Measurements from ENCODE around the gene SOX18. TPM values are rescaled to one million over a fixed set of nuclear protein-coding genes. Genes with fewer than 3 reads are reported as not detected.

Gene SOX18
- total RNA-seq, 2 donors from 2014 or later: 8.9 to 9.1 TPM

- DNase-seq: no peak
Observed at GRCh38 chr20:64045346-64046011, 4.0 kb downstream of the SOX18 start.

DNA sequence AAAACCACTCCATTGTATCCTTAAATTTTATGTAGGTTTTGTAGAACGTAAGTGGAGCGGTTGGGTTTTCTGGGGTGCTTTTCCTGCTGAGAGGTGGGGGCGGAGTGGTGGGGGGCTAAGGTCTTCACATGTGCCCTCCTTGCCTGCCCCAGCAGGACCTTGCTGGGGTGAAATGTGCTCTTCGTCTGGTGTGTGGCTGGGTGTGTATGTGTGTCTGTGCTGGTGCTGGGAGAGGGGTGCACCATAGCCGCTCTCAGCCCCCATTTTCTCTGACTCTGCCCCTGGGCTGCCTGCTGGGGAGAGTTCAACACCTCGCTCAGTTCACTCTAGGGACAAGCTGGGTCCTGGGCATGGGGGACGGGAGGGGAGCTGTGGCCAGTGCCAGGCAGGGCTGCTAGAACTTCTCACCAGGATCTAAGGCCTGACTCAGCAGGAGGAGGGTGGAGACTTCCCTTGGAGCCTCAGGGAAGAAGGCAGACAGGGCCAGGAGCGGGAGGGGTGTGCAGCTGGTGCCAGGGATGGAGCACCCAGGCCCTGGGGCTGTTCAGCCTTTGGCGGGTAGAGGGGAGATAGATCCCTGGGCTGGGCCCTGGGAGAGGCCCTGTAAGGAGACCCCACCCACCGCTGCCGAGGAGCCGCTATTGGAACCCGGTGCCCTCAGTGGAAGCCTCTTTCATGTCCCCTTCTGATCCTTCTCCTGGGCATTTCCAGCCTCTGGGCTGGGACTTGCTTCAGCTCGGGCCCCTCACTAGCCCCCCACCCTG lies 4.8 kb downstream of the SOX18 start:
- DNase-seq: no peak
- ATAC-seq: peak; percentile 18
- intact Hi-C loops (cut with DNase I, micrococcal nuclease): no loop called here

More at GRCh38 chr20:64045346-64046011, 4.0 kb downstream of the SOX18 start:
- ATAC-seq: no peak
- intact Hi-C loops (cut with DNase I, micrococcal nuclease): no loop called here

DNA sequence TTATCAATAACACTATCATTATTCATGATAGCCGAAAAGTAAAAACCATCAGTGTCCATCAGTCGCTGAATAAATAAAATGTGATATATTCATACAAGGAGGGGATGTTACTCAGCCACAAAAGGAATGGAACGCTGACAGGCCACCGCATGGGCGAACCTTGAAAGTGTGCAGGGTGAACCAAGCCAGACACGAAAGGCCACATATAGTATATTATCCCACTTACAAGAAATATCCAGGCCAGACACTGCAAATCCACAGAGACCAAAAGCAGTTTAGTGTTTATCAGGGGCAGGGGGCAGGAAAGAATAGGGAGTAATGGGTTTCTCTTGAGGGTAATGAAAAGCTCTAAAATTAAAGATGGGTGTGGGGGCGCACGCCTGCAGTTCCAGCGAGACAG lies 5.7 kb downstream of the SOX18 start:
- intact Hi-C loops (cut with DNase I, micrococcal nuclease): no loop called here
- no peak for DNase-seq
- ATAC-seq: no peak

DNA sequence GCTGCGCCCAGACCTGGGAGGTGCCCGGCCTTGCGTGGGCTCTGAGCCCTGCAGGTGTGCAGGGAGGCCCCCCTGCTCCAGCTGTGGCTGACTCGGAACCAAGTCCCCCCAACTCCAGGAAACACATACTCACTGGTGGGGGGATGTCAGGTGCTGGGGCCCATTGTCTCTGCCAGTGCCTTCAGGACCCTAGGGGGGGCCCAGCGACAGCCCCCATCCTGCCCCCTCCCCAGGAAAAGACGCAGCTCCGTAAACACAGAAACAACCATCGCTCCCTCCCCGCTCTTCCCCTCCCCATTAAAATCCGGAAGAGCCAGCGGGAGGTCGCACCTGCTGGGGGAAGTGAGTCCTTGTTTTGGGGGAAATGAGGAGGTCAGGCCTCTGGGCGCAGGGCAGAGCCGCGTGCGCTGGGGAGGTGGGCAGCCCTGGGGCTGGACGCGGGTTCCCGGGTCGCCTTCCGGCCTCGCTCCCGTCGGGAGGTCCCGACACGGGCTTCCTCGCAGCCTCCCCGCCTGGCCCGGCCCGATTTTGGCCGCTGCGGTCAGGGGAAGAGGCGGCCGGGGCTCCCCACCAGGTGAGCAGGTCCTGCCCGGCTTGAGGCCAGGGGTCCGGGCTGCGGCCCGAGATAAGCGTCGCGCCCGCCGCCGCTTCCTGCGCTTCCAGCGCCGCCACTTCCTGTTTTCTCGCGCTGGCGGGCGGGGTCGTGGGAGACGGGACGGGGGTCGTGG lies 7.2 kb downstream of the SOX18 start:
- ATAC-seq (no peak), DNase-seq (no peak)
- intact Hi-C loops (cut with DNase I, micrococcal nuclease): no loop called here

GRCh38 chr20:64041781-64042053 lies 7.7 kb downstream of the SOX18 start:
- intact Hi-C loops (cut with DNase I, micrococcal nuclease): no loop called here
- no peak for ATAC-seq
- no peak for DNase-seq

DNA sequence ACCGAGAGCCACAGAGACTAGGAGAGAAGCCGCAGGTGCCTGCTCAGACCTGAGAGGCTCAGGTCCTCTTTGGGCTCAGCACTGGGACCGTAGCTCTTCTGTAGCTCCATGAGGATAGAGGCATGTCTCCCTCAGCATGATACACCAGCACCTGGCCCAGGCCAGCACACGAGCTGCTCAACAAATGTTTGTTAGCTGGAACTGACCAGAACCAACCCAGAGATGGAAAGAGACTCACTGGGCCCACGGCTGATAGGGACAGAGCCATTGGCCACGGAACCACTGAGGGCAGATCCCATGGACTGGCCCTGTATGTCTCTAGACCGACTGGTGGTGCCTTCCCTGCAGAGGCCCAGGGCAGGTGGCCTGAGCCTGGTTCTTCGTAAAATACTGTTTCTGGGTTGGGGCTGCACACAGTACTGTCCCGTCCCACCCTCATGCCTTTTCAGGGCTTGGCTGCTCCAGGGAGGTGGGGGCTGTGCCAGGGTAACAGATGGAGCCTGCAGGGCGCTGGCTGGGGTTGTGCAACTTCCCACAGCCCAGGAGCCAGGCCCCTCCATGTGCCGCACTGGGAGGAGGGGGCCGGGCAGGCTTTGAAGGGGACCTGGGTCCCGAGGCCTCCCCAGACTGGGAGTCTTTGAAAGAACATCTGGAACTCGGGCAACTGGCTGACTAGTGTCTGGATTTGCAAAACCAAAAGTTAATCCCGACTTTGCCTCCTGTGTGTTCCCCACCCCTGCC lies 8.2 kb downstream of the SOX18 start:
- DNase-seq (no peak), ATAC-seq (no peak)
- intact Hi-C loops (cut with DNase I, micrococcal nuclease): no loop called here

GRCh38 chr20:64040231-64041039 lies 9.0 kb downstream of the SOX18 start:
- ATAC-seq: no peak
- intact Hi-C loops (cut with DNase I, micrococcal nuclease): no loop called here

DNA sequence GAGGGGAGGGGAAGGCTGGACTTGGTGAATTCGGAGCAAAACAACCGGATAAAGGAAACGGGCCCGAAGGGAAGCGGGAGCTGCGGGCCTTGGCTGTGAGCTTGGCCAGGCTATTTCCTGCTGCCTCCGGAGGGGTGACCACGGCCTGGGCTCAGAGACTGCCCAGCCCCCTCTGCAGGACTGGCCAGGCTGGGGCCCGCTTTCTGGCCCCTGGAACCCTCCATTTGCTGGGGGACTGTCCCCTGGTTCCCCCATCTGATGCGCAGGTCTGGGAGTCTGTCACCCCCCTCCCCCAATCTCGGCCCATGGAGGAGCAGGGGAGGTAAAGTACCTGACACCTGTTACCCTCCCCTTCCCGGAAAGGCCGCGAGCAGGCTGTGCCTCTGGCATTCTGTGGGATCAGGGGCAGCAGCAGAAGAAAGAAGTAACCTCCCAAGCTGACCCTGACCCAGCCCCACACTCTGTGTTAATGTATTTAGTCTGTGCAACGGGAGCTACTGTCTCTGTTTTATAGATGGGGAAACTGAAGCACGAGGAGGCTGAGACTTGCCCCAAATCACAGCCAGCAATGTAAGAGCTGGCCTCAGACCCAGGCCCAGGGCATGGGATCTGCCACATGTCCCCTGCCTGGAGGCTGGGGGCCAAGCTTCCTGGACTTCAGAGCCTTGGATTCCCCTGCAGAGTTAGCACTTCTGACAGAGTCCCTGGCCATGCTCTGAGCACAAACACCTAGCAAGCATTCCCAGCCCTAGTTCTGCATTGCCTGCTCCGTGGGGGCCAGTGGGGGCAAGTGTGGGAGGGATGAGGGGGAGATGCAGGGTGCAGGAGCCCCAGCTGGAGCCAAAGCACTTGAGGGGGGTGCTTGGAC lies 9.9 kb downstream of the SOX18 start:
- ATAC-seq: peak; percentile 16
- intact Hi-C loops (cut with DNase I, micrococcal nuclease): no loop called here
- no peak for DNase-seq

More at GRCh38 chr20:64040231-64041039, 9.0 kb downstream of the SOX18 start:
- DNase-seq: no peak

GRCh38 chr20:64038565-64039292 lies 10.7 kb downstream of the SOX18 start:
- peak; percentile 87 for ATAC-seq
- intact Hi-C loops (cut with DNase I, micrococcal nuclease): no loop called here
- peak; percentile 61 to 81 for DNase-seq

DNA sequence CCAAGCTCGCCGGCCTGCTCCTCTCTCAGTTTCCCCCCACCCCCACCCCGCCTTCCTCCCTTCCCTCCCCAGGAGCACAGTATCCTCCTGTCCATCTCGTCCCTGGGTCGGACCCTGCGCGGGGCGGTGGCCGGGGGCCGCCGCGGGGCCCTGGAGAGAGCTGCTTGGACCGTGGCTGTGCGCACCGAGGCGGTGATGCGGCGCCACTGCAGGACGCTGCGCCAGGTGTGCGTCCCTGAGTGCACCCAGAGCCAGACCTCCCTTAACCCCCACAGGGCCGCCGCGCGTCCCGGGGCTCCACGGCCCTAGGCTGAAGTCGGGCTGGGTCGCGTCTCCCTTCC lies 11.2 kb downstream of the SOX18 start:
- peak; percentile 52 for ATAC-seq
- peak in 1 of 2 donors; percentile 34 for DNase-seq
- intact Hi-C loops (cut with DNase I, micrococcal nuclease): no loop called here

DNA sequence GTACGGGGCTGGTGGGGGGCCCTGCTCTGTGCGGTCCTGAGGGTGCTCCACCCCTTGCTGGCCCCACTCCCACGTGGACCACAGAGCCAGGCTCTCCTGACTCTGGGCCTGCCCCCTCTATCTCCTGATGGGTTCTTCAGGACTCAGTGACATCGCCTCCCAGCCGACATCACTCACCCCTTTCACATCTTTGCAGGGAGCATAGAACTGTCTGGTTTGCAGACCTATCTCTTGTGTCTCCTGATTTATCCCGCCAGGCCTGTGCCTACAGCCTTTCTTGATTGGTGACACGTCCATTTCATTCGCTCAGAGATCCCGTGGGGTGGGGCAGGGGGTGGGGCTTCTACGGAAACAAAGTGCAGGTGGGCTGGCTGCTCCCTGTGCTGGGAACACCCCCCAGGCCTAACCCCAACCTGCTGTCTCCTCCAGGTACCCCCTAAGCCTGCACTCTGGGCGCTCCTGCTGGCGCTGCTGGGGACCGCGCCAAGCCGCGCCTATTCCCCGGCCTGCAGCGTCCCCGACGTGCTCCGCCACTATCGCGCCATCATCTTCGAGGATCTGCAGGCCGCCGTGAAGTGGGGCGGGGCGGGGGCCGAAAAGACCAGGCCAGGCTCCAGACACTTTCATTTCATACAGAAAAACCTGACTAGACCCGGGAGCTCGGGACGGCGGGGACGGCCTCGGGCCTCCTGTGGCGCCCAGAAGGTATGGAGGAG lies 11.8 kb downstream of the SOX18 start:
- ATAC-seq: no peak
- no peak for DNase-seq
- intact Hi-C loops (cut with DNase I, micrococcal nuclease): no loop called here

GRCh38 chr20:64037199-64037497 lies 12.3 kb downstream of the SOX18 start:
- DNase-seq (no peak), ATAC-seq (no peak)
- intact Hi-C loops (cut with DNase I, micrococcal nuclease): no loop called here

GRCh38 chr20:64036346-64037198 lies 12.9 kb downstream of the SOX18 start:
- ATAC-seq (no peak), DNase-seq (no peak)
- intact Hi-C loops (cut with DNase I, micrococcal nuclease): no loop called here

DNA sequence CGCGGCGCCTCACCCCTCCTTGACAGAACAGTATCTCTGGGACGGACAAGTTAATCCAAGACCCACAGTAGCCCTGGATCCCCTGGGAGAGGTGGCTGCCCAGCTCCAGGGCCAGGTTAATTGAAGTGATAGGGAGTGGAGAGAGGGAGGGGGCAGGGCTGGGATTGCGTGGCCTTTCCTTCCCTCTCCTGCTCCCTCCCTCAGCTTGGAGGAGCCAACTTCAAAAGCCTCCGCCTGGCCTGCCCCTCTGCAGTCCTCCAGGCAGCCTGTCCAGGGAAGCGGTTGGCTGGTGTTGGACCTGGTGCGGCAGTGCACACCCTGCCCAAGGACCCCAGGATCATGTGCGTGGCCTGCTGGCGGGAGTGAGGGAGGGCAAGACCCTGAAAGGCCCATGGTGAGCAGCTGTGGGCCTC lies 13.5 kb downstream of the SOX18 start, which contains the start of gene C20orf204:
Gene C20orf204 (plus strand): TSS at position 250 of the 413 bp plus-strand sequence. CDS start 142 bp downstream, at position 392.
- intact Hi-C loops (cut with DNase I, micrococcal nuclease): no loop called here
- ATAC-seq: no peak
- no peak for DNase-seq

- intact Hi-C loops (cut with DNase I, micrococcal nuclease): no loop called here
- ATAC-seq: no peak
- no peak for DNase-seq
Observed at GRCh38 chr20:64035066-64035932, 14.1 kb downstream of the SOX18 start.

Measured in left colon (tissue), 2 donors.